Hepatocyte (in vitro differentiated cells): ENCODE data around the gene TPK1.

Experiments used
- CTCF ChIP-seq: fragments of 200-600 bp; sonication (generic); IDR thresholded peaks from 2 replicates; pipeline ENCODE4 v1.5.1; 2016; ENCODE audit warnings: antibody characterized with exemption, mild to moderate bottlenecking; ENCODE audit not compliant: poor library complexity
- EZH2 ChIP-seq: fragments of 200-600 bp; sonication (generic); IDR thresholded peaks from 2 replicates; pipeline ENCODE4 v1.6.1; 2016; ENCODE audit warnings: antibody characterized with exemption, mild to moderate bottlenecking, borderline replicate concordance
- EZH2phosphoT487 ChIP-seq: fragments of 200-600 bp; sonication (generic); IDR thresholded peaks from one replicate; pipeline ENCODE4 v1.6.1; 2018; ENCODE audit warnings: antibody characterized with exemption, mild to moderate bottlenecking, low read depth, moderate library complexity; ENCODE audit not compliant: unreplicated experiment, severe bottlenecking

DNA sequence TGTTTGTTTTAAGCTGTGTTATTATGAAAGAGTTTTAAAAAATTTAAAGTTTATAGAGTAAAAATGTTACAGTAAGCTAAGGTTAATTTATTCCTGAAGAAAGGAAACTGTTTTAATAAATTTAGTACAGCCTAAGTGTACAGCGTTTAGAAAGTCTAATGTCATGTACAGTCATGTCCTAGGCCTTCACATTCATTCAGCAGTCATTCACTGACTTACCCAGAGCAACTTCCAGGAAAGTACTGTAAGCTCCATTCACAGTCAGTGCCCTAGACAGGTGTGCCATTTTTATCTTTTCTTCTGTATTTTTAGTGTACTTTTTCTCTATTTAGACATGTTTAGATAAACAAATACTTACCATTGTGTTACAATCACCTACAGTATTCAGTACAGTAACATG is 126.8 kb downstream of the TPK1 start:
- no peak for TF ChIP-seq EZH2phosphoT487
- no peak for TF ChIP-seq CTCF
- TF ChIP-seq EZH2, result no peak
